Stimulated activated CD8-positive, alpha-beta memory T cell treated with anti-CD3 and anti-CD28 coated beads, Interleukin-4, amount 100 ng/mL, for 1 hour (primary cell): ENCODE data around the gene SLIT3.

Experiments used
- DNase-seq, 2 donors: peaks; one replicate each; pipeline ENCODE4 v3.0.0-alpha.2; 2020; ENCODE audit warnings: low read depth in 2 of 2, low spot score in 1 of 2

SLIT3 gene

DNA sequence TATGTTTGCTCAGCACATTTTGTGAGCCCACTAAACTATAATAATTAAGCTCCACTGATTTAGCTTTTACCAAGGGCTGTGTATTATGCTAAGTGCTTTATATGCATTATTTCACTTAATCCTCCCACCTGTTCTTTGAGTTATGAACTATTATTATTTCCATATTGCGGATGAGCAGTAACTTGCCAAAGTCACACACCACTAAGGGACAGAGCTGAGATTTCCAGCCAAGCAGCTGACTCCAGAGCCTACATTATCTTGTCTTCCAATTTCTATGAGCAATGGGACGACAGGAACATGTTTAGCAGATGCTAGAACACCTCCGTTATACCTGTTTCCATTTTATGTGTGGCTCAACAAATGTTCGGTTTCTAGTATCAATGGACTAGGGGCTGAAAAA, 484.3 kb downstream of the SLIT3 start:
- DNase-seq, result no peak

DNA sequence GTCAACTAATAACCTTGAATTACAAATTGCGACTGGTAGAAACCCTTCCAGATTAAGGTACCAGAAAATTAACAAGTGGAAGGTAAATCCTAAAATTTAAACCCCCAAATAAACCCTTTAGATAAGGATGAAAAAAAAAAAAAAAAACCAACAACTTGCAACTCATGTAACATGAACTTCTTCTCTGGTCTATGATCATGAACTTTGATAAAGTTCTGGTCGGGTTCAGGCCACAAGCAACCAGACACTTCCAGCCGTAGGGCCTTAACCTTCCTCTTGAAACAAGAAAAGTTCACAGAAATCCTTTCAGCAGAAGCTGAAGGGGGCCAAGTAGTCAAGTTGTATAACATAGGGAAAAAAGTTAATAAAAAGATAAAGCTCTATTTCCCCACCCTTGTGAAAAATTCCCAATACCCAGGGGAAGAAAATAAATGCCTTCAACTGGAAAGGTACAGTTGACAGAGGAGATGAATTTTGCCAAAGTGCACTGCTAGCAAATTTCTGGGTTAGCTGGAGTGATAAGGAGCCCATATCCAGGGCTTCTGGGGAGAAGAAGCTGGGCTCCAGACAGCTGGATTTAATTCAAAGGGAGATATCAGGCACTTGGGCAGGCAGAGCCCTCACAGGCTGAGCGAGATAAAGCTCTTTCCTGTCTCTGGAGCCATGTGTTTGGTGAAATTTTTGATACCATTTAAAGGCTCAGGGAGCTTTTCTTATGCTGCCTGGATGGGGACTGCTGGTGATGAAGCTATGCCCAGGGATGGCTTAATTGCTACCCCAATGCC, 487.6 kb downstream of the SLIT3 start:
- DNase-seq, result no peak

DNA sequence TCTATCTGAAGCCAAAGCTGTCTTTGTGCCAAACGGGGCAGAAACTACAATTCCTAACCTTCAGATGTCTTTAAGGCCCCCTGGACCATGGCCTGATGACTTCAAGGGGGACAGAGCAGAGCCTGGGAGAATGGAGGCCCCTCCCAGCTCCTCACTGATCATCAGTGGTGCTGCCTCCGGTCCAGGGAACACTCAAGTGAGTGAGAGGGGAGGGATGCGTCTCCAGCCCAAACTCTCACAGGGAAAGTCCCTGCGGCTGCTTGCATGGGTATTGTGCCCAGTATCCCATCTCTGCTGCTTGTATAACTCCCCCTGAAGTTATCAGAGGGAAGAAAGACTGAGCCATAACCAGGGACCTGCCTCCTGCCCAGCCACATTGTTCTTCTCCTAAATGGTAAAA, 490.3 kb downstream of the SLIT3 start:
- no peak for DNase-seq

DNA sequence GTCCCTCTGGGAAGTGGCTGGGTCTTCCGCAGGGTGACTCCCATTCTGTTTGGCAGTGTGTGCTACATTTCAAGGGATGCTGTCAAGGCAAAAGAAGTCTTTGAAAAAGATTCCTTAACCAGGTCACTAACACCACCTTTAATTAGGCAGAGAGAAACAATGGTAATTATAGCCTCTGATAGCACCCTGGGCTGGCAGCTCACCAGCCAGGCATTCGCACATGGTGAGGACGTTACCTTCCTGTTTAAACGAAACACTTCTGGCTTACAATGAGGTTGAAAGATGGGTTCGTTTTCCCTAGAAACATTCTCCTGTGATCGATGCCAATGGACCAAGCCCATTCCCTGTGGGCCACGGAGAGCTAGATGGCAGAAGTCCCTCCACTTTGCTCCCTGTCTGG, 491.7 kb downstream of the SLIT3 start:
- no peak for DNase-seq

DNA sequence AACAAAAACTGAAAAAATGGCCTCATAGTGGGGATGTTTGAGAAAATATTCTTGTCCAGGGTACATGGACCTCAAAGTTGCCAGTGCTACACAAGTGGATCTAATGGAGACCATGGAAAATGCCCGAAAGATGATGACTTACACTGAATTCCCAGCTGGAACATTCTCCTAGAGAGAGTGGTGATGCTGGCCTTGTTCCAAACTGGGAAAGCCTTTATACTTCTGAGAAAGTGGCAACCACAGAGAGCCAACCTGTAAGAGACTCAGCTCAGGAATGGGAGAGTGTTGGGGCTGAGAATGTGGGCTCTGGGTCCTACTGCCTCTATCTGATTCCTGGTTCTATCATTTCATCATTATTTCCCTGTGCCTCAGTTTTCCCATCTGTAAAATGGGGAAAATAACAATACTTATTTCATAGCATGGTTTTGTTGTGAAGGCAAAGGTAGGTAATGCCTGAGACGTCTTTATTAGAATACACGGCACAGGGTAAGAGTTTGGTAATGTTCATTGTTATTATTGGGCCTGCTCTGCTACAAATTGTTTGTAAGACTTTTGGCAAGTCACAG, 492.8 kb downstream of the SLIT3 start:
- DNase-seq, result no peak

DNA sequence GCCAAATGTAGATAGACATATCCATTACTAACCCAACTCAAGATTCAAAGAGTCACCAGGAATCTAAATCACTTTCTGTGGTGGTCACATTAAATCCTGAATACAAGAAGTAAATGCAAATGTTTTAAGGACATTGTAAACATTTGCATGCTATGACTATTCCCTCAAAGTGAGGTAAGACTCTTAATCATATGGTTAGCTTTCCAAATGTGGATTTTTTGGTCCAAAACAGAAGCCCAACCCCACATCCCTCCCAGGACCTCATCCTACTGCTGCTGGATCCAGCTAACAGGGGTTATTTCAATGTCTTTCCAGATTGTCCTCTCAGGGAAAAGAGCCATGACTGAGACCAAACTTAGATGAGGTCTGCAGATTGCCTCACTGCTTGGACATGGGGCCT, 493.7 kb downstream of the SLIT3 start:
- no peak for DNase-seq

DNA sequence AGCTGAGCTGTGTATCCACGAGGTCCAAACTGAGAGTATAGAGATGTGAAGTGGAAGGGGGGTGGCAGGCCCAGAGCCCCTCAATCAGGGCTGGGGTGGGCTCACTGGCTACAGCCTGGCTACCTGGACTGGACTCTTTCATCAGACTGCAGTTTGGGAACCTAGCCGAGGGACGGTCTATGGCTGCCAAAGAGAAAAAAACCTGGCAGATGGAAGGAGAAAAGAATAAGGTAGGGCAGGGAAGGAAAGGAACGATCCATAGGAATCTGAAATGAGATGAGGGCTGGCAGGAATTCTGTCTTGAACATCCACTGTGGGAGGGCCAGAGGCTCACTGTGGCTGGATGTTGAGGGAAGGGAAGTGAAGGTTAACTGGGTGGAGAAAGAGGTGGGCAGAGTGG, 497.4 kb downstream of the SLIT3 start:
- no peak for DNase-seq

DNA sequence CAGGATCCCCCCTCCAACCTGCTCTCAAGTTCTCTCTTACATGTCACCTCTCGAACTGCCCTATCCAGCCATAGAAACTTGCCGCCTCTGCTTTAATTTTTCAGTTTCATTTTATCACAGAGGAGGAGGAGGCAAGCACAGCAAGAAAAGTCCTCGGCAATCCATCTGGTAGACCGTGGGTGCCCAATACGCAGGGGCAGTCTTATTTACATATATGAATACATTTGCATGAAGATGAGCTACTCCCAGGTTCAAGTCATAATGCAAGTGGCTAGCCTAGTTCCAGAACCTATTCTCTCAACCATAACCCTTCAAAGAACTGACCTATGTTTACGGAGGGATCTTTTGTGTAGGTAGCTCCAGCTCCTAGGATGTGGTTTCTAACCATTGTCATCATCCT, 498.6 kb downstream of the SLIT3 start:
- DNase-seq, result no peak

DNA sequence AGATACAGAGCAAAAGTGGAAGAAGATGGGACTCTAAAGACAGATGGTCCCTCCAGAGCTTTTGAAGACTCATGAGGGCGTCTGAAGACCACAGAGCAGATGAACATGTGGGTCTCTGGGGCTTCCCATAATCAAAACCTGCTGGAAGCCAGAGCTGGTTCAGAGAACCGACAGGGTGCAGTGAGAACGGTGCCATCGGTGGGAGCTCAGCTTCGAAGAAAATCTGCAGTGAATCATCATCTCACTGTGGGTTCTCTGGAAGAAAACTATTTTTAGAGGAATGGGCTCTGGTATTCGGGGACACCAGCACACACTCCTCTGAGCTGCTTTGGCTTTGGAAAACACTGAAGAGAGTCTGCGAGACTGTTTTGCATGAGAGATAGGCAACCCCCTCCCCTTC, 499.4 kb downstream of the SLIT3 start:
- DNase-seq, result no peak

DNA sequence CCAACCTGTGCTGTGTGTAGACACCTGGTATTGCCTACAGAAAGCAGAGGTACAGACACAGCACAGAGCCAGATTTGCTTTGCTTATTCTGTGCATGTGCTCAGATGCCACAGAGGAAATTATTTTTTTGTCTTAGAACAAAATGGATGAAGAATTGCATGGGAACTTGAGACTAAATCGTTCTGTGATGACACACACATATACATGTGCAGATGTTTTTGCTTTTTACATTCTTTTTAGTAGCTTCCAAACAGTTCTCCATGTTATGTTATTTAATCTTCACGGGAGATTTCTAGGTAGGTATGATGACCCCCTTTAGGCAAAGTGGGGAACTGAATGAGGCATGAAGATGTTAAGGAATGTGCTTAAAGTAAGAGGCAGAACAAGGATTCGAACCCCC, 500.2 kb downstream of the SLIT3 start:
- no peak for DNase-seq

DNA sequence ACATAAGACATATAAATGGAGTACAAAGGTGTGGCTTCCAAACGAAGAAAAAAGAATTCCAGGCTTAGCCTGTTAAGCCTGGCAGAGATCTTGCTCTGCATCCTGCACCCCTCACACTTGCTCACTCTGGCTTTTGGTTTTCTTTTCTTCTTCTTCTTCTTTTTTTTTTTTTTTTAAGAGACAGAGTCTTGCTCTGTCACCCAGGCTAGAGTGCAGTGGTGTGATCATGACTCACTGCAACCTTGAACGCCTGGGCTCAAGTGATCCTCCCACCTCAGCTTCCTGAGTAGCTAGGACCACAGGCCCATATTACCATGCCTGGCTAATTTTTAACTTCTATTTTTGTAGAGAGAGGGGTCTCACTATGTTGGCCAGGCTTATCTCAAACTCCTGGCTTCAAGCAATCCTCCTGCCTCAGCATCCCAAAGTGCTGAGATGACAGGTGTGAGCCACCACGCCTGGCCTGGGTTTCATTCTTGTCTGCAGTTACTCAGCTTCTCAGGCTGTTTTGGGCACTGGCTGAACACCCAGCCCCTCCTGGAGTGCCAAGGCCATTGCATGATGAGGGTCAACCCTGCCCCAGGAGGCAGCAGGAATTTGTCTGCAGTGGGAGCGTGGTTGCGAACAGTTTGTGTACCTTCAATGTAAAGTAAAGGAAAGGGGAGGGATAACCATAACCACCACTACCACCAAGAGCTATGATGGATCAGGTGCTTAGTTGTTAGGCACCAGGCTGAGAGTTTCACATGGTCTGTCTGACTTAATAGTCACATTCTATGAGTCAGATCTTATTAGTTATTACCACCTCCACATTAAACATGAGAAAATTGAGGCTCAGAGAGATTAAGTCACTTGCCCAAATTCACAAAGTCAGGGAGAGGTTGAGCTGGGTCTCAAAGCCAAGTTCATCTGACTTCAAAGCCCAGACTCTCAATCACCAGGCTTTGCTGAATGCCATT, 502.6 kb downstream of the SLIT3 start:
- no peak for DNase-seq

DNA sequence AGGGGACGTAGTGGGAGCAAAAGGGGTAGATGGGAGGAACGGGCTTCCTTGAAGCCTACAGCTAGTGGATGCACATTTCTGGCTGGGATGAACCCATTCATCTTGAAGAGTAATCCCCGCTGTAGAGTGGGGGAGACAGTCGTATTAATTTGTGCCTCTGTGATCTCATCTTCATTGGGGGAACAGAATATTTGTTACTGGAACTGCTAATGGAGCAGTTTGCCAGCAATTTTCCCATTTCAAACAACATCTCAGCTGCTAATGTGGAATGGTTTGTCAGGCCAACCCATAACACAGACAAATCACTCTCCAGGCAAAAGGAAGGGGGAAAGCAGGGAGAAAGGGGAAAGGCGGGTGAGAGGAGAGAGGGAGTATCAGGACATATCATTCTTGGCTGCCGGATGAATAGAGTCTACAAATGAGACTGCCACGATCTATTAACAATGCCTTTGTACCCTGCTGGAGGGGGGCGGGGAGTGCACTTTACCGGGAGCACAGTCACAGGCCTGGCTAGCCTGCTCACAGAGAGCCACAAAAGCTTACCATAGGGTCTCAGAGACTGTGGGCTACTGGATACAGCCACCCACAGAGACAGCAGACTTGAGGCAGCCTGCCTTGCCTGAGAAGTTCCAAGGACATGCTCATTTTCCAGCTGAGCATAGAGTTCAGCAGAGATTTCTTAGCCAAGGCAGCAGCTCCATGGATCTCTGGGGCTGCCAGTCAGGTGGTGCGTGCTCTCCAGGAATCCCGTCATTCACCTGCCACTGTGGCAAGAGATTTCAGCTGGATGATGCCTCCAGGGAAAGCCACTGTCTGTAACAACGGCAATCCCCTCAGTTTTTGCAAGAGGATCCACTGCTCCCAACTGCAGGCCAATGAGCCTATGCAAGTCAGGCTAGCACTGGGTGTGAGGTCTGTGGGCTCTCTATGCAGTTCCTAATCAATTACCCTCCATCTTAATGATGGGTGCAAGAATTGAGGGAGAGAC, 504.1 kb downstream of the SLIT3 start:
- no peak for DNase-seq

DNA sequence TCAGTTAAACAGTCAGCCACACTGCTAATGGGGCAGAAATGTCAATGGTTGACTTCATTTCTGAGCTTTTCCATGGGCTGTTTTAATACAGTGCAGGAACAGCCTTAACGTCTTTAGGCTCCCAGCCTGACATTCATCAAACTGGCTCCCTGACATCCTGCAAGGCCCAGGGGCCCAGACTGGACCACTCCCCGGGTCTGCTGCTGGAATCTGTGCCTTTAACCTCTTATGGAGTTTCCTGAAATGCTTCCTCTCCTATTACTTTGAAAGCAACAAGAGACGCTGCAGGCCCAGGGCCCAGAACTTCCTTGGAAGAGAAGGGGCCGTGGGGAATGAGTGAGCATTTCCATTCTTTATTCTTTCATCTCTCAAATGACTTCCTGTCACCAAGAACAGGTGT, 504.9 kb downstream of the SLIT3 start:
- DNase-seq, result no peak

DNA sequence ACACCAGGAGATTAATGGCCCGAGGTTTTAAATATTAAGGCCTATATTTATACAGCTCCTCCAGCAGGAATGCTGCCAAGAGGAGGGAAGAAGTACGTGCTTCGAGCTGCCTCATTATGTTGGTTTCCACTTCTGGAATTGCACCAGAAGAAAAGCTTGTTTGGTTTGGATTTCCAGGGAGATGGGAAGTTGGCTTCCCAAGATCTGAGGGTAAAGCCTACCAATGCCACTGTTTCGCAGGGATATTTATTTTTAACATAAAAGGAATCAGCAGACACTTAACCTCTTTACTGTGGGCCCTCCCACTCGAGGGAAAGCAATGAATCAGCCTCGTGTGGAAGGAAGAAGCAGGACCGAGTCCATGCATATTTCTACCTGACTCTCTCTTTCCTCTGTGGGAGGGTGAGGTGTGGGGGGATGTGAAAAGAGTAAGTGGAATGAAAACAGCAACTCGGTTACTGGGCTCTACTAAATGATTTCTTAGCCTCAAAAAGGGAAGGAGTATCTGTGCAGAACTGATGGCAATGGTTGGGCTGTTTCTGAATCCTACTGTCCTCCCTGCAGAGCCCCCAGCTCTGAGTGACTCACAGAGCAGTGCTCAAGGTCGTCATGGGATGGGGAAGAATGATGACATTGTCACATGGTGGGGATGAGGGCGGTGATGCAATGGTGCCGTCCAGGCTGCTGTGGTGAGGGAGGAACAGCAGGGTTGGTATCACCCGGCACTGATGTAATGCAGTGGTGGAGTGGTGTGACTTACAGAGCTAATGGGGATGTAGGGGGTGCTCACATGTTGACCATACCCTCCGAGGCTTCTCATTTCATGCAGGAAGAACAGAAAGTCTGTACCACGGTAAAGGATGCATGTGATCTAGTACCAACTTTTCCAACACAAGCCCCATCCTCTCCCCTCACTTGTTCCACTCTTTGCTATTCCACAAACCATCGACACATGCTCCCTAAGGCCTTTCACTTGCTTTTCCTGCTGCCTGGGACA, 506.8 kb downstream of the SLIT3 start:
- no peak for DNase-seq

DNA sequence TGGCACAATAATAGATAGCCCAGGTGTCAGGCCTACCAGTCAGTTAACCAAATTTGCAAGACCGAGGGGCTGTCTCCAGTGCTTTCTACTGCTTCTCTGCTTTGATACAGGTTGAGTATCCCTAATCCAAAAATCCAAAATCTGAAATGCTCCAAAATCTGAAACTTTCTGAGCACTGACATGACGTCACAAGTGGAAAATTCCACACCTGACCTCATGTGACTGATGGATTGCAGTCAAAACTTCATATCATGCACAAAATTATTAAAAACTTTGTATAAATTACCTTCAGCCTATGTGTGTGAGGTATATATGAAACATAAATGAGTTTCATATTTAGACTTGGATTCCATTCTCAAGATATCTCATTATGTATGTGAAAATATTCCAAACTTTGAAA, 508.3 kb downstream of the SLIT3 start:
- DNase-seq, result no peak

DNA sequence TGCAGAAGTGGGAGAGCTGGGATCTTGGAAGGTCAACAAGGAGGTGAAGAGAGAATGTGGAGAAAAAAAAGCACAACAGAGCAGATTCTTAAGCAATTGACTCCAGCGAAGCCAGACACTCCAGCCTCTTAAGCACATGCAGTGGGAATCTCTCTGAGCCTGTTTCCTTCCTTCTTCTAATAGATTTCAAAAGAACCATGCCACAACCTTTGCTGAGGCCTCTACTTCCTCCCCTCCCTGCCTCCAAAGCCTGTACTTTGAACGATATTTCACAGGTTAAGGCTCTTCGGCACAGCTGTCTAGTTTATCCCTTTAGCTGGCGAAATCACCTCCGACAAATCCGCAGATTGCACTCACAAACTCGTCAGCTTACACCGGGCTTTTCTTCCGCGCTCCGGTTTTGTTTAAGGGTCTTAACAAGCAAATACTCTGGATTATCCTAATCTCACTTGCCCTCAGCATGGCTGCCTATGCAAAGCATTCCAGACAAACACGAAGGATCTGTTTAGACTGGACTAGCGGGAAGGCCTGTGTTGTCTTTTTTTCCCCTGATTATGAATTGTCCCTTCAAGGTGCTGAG, 510.2 kb downstream of the SLIT3 start:
- DNase-seq, result no peak

DNA sequence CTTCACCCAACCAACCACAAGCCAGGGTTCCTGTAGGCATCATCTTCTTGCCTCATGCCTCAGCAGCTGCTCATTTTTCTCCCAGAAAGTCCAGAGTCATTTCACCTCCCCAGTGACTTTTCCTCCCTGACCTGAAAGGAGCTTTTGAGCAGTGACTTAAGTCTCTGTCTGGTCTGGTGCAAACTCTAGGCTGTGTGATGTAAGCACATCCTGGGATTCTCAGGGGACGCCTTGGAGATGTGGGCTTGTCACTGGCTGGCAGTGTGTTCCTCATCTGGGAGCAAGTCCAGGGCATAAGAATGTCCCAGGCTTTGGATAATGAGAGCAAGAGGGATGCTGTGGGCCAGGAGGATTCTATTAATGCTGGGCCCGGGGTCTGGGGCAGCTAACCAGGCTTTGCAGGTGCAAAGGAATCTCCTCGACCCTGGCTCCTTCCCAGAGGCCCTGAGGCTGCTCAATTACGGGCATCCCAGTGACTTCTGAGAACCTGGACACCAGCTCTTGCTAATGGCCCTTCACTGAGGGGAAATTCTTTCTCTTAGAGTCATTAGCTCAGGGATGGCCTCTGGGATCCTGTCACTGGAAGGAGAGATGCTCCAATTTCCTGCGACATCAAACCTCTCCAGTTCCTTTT, 510.8 kb downstream of the SLIT3 start:
- no peak for DNase-seq

DNA sequence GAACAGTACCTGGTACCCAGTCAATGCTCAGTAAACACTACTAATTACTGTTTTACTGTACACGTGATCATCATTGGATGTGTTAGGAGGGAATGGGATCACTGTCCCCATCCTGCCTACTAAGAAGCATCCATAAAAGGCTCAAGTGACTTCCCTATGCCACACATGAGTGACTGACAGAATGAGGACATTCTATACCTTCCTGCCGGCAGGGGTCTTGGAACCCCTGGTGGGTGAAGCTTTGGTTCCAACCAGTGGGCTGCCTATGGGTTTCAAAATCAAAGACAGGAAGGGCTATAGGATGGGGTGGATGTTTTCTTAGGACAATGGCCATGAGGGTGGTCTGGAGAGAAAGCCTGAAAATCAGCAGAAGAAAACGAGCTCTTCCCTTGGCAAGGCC, 512.2 kb downstream of the SLIT3 start:
- DNase-seq, result no peak

DNA sequence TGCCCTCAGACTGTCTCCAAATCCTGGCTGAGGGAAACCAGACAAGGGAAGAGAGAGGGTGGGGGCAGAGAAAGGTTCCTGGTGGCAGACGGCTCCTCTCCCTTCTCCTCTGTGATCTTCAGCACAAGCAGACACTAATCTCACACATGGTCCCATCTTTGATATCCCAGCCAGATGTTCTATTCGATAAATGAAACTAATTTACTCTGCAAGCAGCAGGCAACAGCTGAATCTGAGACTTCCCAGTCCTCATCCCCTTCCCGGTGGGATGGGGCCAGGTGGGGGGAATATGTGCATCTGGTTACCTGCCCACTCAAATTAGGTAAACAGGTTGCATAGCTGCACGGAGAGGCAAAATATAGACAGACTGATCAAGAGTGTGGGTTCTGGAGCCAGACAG, 512.8 kb downstream of the SLIT3 start:
- no peak for DNase-seq
